GM19463 (cell line): ENCODE results near the gene RAD51AP2.
"Not testable (repeated sequence)": the region's sequence is repeated elsewhere in the genome, so short reads cannot be mapped to it uniquely, and the experiment has no call there.

Experiments used
- ATAC-seq: cut with Tn5 transposase; IDR thresholded peaks from one replicate; pipeline ENCODE4 v1.9.1; 2021; ENCODE audit warnings: mild to moderate bottlenecking, moderate library complexity; ENCODE audit not compliant: unreplicated experiment

Gene RAD51AP2

DNA sequence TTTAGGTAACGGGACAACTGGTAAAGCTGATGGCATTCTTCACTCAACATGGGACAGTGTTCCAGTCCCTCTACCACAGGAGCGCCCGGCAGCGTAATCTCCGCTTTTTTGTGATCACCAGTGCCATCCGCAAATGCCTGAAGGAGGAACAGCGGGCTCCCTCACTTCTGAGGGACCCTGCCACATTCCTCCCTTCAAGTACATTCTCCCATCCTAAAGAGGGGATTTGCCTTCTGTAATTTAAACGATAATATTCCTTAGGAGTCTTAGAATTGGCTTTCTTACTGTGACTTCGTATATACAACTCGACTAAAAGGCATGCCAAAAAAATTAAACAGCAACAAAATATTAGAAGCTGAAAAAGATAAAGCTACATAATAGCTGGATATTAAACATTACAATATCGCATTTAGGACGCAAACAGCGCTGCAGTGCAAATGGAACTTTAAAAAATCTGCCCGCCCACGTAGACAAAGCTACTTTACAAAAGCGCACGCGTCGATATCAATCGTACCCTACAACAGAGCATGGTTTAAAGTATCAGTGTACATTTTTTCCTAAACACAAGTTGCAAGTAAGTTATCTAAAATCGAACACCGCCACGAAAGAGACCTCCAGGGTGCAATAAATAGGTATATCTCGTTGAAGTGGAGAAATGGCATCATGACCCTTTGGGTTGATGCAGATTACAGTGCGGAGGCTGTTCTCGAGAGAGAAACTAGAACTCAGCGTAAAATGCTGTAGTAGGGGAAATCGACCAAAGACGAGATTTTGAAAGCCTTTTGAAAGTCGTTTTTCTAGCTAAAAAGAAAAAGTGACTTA lies 20.0 kb upstream of the RAD51AP2 start:
- ATAC-seq = peak; percentile 29

DNA sequence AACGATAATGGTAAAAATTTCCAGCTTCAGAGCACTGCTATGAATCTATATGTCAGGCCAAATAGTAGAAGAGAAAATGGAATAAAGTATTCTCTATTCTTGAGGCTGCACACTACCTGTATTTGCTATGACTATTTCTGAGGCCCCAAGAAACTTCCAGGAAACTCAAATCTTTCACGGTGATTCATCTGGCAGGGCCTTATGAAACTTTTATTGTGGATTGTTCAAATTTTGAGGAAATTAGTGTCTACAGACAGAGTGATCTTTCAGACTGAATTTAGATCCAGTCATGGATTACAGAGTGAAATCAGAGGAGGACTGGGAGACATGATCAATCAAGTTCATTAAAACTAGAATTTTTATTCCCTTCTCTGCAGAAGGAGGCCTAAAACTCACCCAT lies 18.2 kb upstream of the RAD51AP2 start:
- ATAC-seq = no peak

DNA sequence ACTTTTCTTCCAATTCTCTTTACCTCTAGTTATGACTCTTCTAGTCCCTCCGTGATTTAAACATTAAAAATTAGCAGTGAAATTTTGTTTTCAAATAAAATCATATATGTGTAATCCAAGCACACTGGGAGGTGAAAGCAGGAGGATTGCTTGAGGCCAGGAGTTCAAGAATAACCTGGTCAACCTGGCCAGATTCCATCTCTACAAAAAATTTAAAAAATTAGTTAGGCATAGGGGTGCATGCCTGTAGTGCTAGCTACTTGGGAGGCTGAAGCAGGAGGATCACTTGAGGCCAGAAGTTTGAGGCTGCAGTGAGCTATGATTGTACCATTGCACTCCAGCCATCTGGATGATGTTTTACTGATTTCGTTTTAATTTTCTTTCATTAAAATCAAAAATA lies 15.3 kb upstream of the RAD51AP2 start:
- ATAC-seq = no peak

DNA sequence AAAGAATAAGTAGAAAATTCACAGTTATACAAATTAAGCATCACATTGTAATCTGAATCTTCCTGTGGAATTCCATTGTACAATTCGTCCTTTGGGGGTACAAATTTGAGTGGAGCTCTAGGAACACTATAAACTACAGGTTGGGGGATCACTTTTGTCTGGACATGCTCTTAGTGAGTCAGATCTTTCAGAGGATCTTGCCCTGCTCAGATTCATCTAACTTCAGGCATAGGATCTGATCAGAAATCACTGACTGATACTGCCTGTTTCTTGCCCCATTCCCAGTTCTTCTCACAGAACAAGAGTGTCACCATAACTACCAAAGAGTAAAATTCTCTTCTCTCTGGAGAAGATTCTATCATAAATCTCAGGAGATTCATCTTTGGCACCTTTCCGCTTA lies 11.5 kb upstream of the RAD51AP2 start:
- ATAC-seq = no peak

DNA sequence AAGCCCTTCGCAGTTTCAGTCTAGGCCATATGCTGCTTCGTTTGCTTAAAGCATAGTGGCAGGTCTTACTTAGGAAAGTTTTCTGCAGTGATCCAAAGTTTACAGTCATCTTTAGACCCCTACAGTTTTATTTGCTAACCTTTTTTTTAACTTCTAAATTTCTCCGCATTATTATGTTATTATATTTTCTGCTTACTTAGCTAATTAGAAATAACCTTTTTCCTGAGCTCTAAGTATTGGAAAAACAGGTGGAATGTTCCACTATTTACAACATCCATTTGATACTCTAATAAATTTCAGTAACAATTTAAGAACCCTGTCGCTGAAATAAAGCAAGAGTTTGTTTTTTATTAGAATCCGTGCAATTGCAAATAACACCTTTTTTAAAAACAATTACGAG lies 4.1 kb upstream of the RAD51AP2 start:
- no peak for ATAC-seq

DNA sequence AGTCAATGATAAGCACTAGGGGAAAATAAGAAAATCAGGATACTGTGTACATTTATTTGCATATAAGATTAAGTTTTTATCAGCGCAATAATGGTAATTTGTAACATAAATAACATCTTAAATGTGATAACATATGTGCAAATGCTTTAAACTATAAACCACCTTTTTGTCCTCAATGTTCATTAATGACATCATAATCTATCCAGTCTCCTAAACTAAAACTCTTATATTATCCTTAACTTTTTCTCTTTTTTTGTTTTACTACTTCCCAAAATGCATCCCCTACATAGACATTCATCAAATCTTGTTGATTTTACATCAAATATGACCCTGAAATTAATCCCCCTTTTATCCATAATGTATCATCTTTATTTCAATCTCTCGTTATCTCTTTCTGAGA lies 3.4 kb upstream of the RAD51AP2 start:
- no peak for ATAC-seq

DNA sequence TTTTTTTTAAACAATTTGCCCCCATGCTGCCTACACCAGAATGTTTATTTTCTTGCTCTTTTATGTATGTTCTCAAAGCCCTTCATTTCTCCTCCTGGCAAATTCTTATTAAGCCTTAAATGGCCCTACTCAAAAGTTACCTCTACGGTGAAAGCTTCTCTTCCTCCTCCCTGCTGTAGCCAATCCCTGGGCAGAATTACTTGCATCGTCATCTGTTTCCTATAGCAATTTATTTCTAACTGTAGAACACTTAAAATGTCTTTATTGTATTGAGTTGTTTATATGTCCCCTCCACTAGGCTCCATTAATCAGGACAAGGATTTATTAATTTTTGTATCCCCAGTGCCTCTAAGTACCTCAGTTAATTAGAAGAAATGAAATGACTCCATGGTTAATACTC lies 2.5 kb upstream of the RAD51AP2 start:
- no peak for ATAC-seq

DNA sequence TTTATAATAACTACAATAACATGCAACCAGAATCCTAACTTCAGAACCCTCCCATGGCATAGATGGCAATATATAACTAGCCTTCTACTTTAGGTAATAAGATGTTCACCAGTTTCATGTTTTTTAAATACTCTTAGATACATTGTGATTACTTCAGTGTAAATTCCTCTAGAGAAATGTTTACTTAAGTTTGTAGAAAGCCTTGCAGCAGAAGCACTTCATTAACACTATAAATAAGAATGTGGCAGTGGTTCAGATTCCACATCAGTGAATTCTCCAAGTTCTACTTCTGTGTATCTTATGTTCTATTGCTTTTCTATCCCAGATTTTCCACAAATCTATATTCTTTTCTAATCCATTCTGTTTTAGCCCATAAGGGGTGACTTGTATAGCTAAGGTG lies 1.2 kb upstream of the RAD51AP2 start:
- no peak for ATAC-seq

DNA sequence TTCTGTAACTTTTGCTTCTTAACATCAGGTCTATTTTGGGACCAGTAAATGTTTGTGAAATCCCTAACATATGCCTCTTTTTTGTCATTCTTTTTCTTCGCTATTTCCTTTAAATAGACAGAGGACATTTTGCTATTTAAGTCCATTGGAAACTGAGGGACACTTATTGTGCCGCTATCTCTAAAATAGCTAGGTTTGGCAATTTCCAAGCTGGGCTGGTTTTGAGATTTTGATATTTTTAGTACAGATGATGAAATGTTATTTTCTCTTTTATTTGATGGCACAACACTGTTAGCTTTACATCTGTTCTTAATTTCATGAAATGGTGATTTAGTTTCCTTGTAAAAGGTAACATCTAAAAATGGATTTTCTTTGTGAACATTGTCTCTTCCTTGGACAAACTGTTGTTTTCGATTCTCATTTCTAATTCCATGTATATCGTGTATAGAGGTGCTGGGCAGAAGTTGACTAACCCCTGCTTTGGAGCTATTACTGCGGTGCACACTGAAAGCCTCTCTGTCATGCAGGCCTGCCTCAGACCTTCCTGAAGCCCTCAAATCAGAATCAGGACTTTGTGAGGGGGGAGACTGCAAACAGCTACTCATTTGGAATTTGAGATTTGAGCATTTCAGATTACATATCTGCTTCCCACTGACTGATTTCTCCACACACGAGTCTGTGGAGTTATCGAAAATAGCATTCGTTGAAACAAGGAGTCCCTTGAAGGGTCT lies 594 bp downstream of the RAD51AP2 start:
- ATAC-seq = peak; percentile 39

DNA sequence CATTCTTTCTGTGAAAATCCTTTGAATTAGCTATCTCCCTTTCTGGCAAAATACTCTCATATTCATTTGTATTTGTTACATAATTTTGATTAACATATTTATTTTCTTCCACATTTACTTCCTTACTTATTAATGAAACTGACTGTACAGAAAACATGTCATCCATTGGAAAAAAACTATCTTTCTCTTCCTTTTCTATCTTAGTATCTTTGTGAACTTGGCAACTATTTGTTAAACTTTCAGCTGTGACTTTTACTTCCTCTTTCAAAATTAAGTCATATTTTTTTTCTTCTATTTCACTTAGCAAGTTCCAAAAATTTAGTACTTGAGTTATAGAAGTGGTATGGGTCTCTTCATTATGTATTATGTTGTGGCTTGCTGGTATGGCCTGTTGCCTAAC lies 2.6 kb downstream of the RAD51AP2 start:
- ATAC-seq = no peak

DNA sequence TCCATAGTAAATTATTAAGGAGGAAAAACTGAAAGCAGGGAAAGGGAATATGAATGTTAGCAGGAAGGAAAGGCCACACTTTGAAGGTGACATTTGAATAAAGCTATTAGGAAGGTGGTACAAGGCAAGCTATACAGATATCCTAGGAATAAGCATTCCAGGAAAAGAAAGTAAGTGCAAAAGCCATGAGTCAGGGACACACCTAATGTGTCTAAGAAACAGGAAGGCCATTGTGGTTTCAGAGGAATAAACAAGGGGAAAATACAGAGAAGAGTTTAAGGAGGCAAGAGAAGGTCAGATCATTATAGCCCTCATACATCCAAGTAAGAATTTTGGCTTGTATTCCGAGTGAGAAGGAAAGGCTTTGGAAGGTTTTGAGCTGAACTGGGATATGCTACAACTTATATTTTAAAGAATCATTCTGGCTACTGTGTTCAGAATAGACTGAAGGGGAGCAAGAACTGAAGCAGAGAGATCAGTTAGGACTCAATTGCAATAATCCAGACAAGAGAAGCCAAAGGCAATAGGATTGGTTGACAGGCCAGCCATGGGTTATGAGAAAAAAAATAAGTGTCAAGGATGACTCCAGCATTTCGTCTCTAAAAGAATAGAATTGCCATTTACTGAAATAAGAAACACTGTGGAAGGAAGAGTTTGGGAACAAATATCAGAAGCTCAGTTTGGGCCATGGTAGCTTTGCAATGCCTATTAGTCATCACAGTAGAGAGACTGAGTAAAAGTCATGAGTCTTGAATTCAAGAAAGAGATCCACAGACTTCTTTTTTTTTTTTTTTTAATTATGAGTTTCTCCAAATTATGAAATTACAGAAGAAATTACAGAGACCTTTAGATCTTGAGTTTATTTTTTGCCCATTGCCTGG lies 11.3 kb downstream of the RAD51AP2 start:
- ATAC-seq = no peak

DNA sequence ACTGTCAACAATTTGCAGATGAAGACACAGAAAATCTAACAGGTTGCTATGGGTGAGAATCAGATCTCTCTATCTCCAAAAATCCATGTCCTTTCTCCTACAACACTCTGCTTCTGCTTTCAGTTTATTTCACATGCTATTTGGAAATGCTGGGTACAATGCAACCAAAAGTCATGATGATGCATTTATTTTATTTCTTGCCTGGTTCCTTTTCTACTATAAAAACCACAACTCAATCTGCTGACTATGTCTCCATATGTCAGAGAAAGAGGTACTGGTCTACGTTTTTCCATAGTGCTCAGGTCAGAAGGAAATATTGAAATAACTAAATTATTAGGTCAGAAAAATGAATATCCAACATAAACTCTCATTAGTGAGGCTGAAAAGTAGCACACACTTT lies 20.5 kb downstream of the RAD51AP2 start:
- ATAC-seq = no peak

DNA sequence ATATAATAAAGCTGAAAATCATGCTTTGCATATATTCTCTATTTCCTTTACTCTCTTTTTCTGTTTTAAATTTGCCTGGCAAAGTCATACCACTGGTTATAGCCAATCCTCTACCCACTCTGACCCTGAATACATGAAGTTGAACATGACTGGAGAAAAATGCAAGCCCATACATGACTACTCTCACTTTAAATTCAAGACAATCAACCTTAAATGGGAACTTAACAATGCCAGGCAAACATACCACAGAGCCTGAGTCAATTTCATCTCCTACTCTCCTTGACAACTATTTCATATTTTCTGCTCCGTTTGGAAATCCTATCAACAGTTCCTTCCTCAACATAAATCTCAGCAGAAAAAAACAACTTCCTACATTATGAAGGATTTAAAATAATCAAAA lies 22.6 kb downstream of the RAD51AP2 start:
- no peak for ATAC-seq

DNA sequence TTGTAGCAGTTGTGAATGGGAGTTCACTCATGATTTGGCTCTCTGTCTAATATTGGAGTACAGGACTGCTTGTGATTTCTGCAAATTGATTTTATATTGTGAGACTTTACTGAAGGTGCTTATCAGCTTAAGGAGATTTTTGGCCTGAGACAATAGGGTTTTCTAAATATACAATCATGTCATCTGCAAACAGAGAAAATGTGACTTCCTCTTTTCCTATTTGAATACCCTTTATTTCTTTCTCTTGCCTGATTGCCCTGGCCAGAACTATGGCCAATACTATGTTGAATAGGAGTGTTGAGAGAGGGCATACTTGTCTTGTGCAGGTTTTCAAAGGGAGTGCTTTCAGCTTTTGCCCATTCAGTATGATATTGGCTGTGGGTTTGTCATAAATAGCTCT lies 28.1 kb downstream of the RAD51AP2 start:
- ATAC-seq = not testable (repeated sequence)

DNA sequence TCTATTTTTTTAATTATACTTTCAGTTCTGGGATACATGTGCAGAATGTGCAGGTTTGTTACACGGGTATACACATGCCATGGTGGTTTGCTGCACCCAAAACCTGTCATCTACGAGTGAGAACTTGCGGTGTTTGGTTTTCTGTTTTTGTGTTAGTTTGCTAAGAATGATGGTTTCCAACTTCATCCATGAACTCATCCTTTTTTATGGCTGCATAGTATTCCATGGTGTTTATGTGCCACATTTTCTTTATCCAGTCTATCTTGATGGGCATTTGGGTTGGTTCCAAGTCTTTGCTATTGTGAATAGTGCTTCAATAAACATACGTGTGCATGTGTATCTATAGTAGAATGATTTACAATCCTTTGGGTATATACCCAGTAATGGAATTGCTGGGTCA lies 29.6 kb downstream of the RAD51AP2 start:
- ATAC-seq = not testable (repeated sequence)

DNA sequence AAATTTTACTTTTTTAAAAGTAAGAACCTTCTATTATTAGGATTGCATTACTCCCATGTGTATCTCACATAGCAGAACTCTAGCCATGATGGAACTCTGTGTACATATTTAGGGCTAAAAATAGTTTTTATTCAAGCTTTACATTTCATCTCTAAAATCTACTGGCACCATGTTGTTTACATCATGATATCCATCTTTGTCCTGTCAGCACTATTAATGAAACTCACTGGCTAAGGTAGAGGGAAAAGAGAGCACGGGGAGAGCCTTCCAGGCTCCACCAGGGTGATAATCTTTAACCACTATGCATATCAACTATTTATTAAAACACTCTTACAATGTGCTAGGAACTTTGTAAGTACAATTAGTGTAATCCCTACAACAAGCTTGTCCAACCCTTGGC lies 34.7 kb downstream of the RAD51AP2 start:
- no peak for ATAC-seq

DNA sequence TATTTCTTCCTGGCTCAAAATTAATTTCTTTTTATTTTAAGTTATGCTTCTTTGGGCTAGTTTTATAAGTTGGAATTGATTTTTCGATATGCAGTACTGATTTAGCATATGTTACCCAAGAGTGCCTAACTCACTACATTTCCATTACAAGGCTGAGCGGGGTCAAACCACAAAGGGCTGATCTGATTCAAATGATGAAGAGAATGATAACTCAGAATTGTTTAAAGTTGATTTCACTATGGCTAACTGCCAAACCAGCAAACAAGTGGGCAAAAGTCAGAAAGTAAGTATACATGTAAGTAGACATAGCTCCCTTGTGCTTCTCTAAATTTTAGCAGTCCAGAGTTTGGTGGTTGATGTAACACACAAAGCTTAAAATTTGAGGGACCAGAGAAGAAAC lies 35.6 kb downstream of the RAD51AP2 start:
- ATAC-seq = no peak

DNA sequence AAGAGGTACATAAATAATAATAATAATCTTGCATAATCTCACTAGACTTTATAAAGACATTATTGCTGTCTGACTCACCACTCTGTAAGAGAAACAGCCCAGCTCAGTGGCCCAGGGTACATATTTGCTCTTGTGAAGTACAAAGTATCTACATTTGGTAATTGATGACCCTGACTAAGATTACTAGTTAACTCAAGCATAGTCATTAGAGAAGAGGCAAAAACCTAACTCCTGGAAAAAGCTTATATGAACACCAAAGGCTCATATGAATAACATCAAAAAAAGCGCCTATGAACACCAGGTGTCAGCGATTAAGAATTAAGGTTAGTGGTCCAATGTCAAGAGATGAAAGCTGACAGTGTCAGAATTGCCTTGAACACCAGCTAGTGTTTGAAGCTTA lies 38.4 kb downstream of the RAD51AP2 start:
- no peak for ATAC-seq

DNA sequence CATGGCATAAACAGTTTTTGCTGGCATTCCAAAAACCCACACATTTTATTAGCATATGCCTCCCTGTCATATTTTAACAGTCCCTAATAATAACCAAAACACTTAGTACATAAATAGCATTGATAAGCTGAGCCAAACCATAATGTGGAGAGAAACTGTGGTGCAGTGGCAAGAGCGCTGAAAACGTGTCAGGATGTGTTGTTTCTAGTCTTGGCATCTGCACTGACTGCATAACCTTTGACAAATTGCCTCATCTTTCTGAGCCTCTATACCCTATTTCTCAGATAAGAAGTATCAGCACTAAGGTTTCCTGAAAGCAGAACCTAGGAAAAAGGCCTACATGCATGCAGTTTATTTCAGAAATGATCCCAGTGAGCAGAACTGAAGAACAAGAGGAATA lies 41.4 kb downstream of the RAD51AP2 start:
- ATAC-seq = no peak

DNA sequence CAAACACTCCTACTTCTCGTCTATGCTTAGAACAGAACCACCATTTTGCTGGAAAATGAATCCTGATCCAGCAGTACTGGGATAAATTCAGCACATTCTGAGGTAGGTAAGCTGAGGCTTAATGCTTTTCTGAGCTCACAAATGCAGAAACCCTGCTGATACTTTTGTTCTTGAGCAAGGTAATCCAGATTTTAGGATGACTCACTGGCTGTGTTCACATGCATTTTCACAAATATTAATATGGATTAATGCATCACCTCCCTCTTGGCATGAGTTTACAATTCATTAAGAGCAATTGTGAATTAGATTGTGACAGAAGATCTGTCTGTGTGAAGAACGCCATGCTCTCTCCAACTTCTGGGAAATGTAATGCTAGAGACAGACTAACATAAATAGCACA lies 42.2 kb downstream of the RAD51AP2 start:
- ATAC-seq = no peak

DNA sequence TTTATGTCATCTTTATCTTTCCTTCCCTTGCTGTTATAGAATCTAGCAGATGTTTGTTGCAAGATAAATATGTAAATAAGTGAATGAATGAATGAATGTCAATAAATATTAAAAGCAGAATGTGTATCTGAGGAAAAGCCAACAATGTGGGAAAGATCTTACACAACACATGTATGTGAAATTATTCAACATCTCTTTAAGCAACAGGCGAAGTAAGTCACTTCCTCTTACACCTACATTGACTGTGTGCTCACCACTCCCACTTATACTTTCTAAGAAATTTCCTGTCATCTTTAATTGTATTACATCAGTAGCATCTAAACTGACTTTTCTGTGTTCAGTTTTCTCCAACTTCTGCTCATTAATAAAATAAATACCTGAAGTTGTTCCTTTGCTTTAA lies 43.0 kb downstream of the RAD51AP2 start:
- ATAC-seq = no peak

DNA sequence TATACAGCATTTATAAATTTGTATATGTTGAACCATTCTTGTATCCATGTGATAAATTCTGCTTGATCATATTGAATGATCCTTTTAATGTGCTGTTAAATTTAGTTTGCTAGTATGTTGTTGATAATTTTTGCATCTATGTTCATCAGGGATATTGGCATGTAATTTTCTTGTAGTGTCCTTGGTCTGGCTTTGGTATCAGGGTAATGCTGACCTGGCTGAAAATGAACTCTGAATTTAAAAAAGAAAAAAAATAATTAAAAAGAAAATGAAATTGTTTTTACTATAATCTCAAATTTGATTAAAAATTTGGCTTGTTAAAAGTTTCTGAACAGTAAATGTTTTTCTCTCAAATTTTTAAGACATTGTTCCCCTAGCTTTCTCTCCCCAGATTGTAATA lies 46.3 kb downstream of the RAD51AP2 start:
- no peak for ATAC-seq
